AG08395 (cell line): ENCODE data around the gene CHAC2.
A peak's percentile ranks its signal among the peaks of the same experiment; 100 is the strongest.
"Not testable (repeated sequence)": the region's sequence is repeated elsewhere in the genome, so short reads cannot be mapped to it uniquely, and the experiment has no call there.

ENCODE experiments used
- DNase-seq: peaks from one replicate; pipeline ENCODE4 v3.0.0; 2012; ENCODE audit warnings: mixed read lengths, low spot score

The CHAC2 gene

GRCh38 chr2:53778536-53779162, 11.0 kb downstream of the CHAC2 start:
- DNase-seq = no peak

GRCh38 chr2:53780056-53780455, 12.5 kb downstream of the CHAC2 start:
- DNase-seq = no peak

GRCh38 chr2:53782676-53783075, 15.1 kb downstream of the CHAC2 start:
- DNase-seq = no peak

- no peak for DNase-seq
These were observed 16.8 kb downstream of the CHAC2 start for GRCh38 chr2:53784436-53784835.

GRCh38 chr2:53785366-53785765, 17.8 kb downstream of the CHAC2 start:
- no peak for DNase-seq

- DNase-seq = peak; percentile 35
These were observed 18.7 kb downstream of the CHAC2 start for GRCh38 chr2:53786352-53786704.

- peak; percentile 91 for DNase-seq
These were observed 19.4 kb downstream of the CHAC2 start, which contains the start of the genes ASB3 and ERLEC1 for GRCh38 chr2:53786705-53787613. Gene ASB3, minus strand, starts transcription at chr2:53786953. Its CDS starts 21,381 bp downstream, at chr2:53765572. Gene ERLEC1, plus strand, starts transcription at chr2:53787044. Its CDS starts 167 bp downstream, at chr2:53787211.

GRCh38 chr2:53787614-53788289, 20.1 kb downstream of the CHAC2 start:
- DNase-seq = peak; percentile 16

GRCh38 chr2:53793261-53793660, 25.7 kb downstream of the CHAC2 start:
- DNase-seq = no peak

GRCh38 chr2:53793821-53794220, 26.2 kb downstream of the CHAC2 start:
- no peak for DNase-seq

GRCh38 chr2:53801547-53801946, 33.9 kb downstream of the CHAC2 start:
- no peak for DNase-seq

- no peak for DNase-seq
These were observed 35.1 kb downstream of the CHAC2 start for GRCh38 chr2:53802617-53803151.

GRCh38 chr2:53811601-53812000, 44.0 kb downstream of the CHAC2 start:
- DNase-seq = no peak

- no peak for DNase-seq
These were observed 45.5 kb downstream of the CHAC2 start for GRCh38 chr2:53813151-53813550.

- no peak for DNase-seq
These were observed 51.3 kb downstream of the CHAC2 start for GRCh38 chr2:53818854-53819435.

GRCh38 chr2:53819634-53820033, 52.0 kb downstream of the CHAC2 start:
- DNase-seq = no peak

- no peak for DNase-seq
These were observed 52.4 kb downstream of the CHAC2 start for GRCh38 chr2:53820048-53820447.

- no peak for DNase-seq
These were observed 53.1 kb downstream of the CHAC2 start for GRCh38 chr2:53820711-53821110.

- no peak for DNase-seq
These were observed 54.2 kb downstream of the CHAC2 start for GRCh38 chr2:53821810-53822209.

- DNase-seq = not testable (repeated sequence)
These were observed 56.0 kb downstream of the CHAC2 start for GRCh38 chr2:53823639-53824038.
